Inferior parietal cortex (tissue), 1 donor: ENCODE data around the gene CASP1.

Source experiments
- DNase-seq: peaks from one replicate; pipeline ENCODE4 v3.0.0-alpha.2; 2016; ENCODE audit errors: extremely low spot score

CASP1 gene

DNA sequence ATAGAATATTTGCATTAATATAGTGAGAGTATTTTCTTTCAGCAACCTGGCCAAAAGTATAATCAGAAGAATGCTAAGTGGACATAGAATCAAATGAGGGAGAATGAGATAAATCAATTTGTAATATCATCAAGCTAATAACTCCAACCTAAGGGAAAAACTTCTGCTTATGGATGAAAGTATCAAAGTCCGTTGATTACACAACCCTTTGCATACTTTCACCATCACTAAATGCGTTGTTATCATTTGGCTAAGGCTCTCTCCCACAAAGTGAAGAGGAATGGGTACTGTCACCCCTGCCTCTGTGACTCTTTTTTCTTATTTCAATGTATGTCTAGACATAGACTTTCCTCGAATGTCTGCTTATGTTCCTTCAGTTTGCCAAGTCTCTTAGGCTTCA, 50.1 kb downstream of the CASP1 start:
- no peak for DNase-seq

GRCh38 chr11:104979839-104980238, 55.1 kb downstream of the CASP1 start:
- no peak for DNase-seq
